MM.1S (cell line): ENCODE data around the gene CCDC171.

Experiments used
- EZH2 ChIP-seq: fragments of 300-600 bp; sonication (generic); optimal IDR thresholded peaks from 2 replicates; pipeline ENCODE3; 2017; ENCODE audit warnings: low read depth, mild to moderate bottlenecking, antibody characterized with exemption, low read length, mixed read lengths
- EZH2phosphoT487 ChIP-seq: fragments of 300-600 bp; sonication (generic); IDR thresholded peaks from 2 replicates; pipeline ENCODE4 v1.6.1; 2018; ENCODE audit warnings: antibody characterized with exemption, low read length
- TF ChIP-seq, protein P1 (sequence below): fragments of 300-600 bp; sonication (generic); IDR thresholded peaks from 2 replicates; pipeline ENCODE4 v1.5.1; 2016; ENCODE audit warnings: antibody characterized with exemption, low read length, mixed read lengths

GRCh38 chr9:16001856-16002255, 449.0 kb downstream of the CCDC171 start:
- TF ChIP-seq, protein P1, sequence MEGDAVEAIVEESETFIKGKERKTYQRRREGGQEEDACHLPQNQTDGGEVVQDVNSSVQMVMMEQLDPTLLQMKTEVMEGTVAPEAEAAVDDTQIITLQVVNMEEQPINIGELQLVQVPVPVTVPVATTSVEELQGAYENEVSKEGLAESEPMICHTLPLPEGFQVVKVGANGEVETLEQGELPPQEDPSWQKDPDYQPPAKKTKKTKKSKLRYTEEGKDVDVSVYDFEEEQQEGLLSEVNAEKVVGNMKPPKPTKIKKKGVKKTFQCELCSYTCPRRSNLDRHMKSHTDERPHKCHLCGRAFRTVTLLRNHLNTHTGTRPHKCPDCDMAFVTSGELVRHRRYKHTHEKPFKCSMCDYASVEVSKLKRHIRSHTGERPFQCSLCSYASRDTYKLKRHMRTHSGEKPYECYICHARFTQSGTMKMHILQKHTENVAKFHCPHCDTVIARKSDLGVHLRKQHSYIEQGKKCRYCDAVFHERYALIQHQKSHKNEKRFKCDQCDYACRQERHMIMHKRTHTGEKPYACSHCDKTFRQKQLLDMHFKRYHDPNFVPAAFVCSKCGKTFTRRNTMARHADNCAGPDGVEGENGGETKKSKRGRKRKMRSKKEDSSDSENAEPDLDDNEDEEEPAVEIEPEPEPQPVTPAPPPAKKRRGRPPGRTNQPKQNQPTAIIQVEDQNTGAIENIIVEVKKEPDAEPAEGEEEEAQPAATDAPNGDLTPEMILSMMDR = no peak
- TF ChIP-seq EZH2phosphoT487 = no peak
- TF ChIP-seq EZH2 = no peak
